ENCODE results near the gene NAMPT. TPM values are rescaled to one million over a fixed set of nuclear protein-coding genes. Genes with fewer than 3 reads are reported as not detected.

The NAMPT gene
- total RNA-seq, 1 donor from 2014 or later, result 52.7 TPM

- Mint-ChIP-seq H3K27ac (ENCODE audit: unreplicated experiment) (no peak overlapping the region), H3K36me3 (ENCODE audit: low read depth) (peaks cover 6% of the 10 kb centered on the region), H3K9me3 (peaks cover 13% of the 10 kb centered on the region), H3K27me3 (ENCODE audit: low read depth) (no peaks in the 10 kb centered on the region), H3K4me1 (no peaks in the 10 kb centered on the region), H3K4me3 (no peak overlapping the region)
- no peak for DNase-seq (ENCODE audit: low read depth, low spot score)
- TF ChIP-seq, protein P1, sequence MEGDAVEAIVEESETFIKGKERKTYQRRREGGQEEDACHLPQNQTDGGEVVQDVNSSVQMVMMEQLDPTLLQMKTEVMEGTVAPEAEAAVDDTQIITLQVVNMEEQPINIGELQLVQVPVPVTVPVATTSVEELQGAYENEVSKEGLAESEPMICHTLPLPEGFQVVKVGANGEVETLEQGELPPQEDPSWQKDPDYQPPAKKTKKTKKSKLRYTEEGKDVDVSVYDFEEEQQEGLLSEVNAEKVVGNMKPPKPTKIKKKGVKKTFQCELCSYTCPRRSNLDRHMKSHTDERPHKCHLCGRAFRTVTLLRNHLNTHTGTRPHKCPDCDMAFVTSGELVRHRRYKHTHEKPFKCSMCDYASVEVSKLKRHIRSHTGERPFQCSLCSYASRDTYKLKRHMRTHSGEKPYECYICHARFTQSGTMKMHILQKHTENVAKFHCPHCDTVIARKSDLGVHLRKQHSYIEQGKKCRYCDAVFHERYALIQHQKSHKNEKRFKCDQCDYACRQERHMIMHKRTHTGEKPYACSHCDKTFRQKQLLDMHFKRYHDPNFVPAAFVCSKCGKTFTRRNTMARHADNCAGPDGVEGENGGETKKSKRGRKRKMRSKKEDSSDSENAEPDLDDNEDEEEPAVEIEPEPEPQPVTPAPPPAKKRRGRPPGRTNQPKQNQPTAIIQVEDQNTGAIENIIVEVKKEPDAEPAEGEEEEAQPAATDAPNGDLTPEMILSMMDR (conservative IDR thresholded peaks at IDR 0.05), result peak; percentile 39
These were observed 9.6 kb upstream of the NAMPT start for GRCh38 chr7:106294334-106294733.

DNA sequence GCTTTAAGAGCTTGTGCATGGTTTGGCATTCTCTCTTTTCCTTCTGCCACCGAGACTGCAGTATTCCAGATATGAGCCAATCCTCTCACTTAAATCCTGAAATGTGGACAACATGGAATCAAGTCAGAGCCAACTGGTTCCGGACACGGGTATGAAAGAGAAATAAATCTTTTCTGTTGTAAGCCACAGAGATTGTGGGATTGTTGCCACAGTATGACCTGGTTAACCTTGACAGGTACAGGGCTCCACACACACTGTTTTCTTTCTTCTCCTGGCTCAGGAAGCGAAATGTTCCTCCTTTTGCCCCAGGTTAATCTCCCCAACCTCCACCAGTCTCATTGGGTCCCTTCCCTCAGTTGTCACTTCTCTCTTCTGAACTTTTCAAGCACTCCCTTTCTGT, 6.5 kb upstream of the NAMPT start:
- H3K27ac Mint-ChIP-seq (ENCODE audit: unreplicated experiment), result no peak overlapping the region
- peaks cover 6% of the 10 kb centered on the region for H3K36me3 Mint-ChIP-seq (ENCODE audit: low read depth)
- TF ChIP-seq, protein P1 (conservative IDR thresholded peaks at IDR 0.05), result no peak
- no peak overlapping the region for H3K4me3 Mint-ChIP-seq
- peaks cover 1% of the 10 kb centered on the region for H3K4me1 Mint-ChIP-seq
- H3K9me3 Mint-ChIP-seq, result peaks cover 13% of the 10 kb centered on the region
- DNase-seq (ENCODE audit: low read depth, low spot score), result no peak
- H3K27me3 Mint-ChIP-seq (ENCODE audit: low read depth), result no peaks in the 10 kb centered on the region

DNA sequence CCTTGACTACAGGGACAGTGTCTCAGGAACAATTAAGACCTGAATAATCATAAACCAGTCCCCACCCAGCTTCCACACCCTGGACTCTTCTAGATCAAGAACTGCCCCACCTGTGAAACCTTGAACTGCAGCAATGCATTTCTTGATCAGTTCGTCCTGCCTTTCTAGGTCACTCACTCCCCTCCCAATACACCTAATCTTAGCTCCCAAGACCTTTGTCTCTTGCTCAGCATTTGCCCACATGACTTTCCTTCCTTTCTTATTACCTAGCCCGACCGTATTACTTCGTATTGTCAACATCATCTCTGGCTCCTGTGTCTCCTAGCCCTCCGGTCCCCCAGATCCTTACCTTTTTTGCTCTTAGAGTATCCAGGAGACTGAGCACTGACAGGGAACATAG, 5.5 kb upstream of the NAMPT start:
- Mint-ChIP-seq H3K27me3 (ENCODE audit: low read depth) (no peaks in the 10 kb centered on the region), H3K36me3 (ENCODE audit: low read depth) (peaks cover 6% of the 10 kb centered on the region), H3K4me3 (no peak overlapping the region), H3K9me3 (peaks cover 13% of the 10 kb centered on the region), H3K4me1 (peaks cover 11% of the 10 kb centered on the region), H3K27ac (ENCODE audit: unreplicated experiment) (no peak overlapping the region)
- TF ChIP-seq, protein P1 (conservative IDR thresholded peaks at IDR 0.05), result no peak
- no peak for DNase-seq (ENCODE audit: low read depth, low spot score)

DNA sequence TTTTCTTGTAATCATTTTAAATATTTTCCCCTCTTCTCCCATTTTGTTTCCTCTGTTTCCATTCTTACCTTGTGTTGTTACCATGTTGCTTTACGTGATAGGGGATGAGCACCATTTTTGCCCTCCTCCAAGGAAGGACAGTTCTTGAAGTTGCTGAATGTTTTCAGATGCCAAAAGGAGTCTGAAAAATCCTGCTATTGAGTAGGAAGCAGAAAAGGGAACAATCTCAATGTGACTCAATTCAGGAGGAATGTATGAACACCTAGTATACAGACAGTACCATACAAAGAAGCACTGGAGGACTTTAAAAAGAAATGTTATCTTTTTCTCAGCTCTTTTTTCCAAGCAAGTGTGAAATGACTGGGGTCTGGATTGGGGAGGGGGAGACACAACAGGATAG, 5.1 kb upstream of the NAMPT start:
- DNase-seq (ENCODE audit: low read depth, low spot score), result no peak
- Mint-ChIP-seq H3K27ac (ENCODE audit: unreplicated experiment) (no peak overlapping the region), H3K36me3 (ENCODE audit: low read depth) (peaks cover 5% of the 10 kb centered on the region), H3K9me3 (peaks cover 12% of the 10 kb centered on the region), H3K27me3 (ENCODE audit: low read depth) (no peaks in the 10 kb centered on the region), H3K4me1 (peaks cover 11% of the 10 kb centered on the region), H3K4me3 (no peak overlapping the region)
- TF ChIP-seq, protein P1 (conservative IDR thresholded peaks at IDR 0.05), result no peak

GRCh38 chr7:106288263-106288662, 3.5 kb upstream of the NAMPT start:
- Mint-ChIP-seq H3K4me1 (peaks cover 17% of the 10 kb centered on the region), H3K9me3 (no peaks in the 10 kb centered on the region), H3K4me3 (peak overlapping the region; percentile 61)

More at GRCh38 chr7:106288263-106288662, 3.5 kb upstream of the NAMPT start:
- TF ChIP-seq, protein P1 (conservative IDR thresholded peaks at IDR 0.05), result no peak
- H3K27ac Mint-ChIP-seq (ENCODE audit: unreplicated experiment), result no peak overlapping the region
- no peak for DNase-seq (ENCODE audit: low read depth, low spot score)
- H3K36me3 Mint-ChIP-seq (ENCODE audit: low read depth), result no peaks in the 10 kb centered on the region
- no peaks in the 10 kb centered on the region for H3K27me3 Mint-ChIP-seq (ENCODE audit: low read depth)

Data from neural crest cell (in vitro differentiated cells).